Measurements from ENCODE around the gene ZSCAN31. TPM values are rescaled to one million over a fixed set of nuclear protein-coding genes. Genes with fewer than 3 reads are reported as not detected.
A peak's percentile ranks its signal among the peaks of the same experiment; 100 is the strongest.

Gene ZSCAN31
- total and polyA plus RNA-seq, 4 donors, result 4.4 to 10.9 (median 7.9) TPM

DNA sequence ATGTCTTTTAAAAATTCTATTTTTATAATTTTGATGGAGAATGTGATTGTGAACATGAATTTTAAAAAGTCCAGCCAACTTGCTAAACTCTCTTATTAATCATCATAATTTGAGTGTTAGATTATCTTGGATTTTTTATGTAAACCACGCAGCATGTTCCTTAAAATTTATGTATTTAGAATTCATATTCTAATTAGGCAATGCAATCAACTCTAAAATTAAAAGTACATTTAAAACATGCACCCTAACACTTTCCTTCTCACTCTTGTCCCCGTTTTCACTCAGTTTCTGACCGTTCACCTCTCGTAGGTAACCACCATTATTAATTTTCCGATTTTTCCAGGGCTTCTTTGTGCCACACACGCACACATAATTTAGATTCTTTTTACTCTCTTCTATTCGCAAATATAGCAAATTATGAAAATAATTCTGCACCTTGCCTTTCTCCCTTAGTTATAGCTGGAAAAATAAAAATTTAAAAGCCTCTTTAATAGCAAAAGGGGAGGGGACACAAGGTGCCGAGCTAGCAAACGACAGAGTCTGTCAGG lies 13.5 kb upstream of the ZSCAN31 start:
- 2% methylated on average over 9 of the region's 9 CpGs for WGBS, 2 donors

DNA sequence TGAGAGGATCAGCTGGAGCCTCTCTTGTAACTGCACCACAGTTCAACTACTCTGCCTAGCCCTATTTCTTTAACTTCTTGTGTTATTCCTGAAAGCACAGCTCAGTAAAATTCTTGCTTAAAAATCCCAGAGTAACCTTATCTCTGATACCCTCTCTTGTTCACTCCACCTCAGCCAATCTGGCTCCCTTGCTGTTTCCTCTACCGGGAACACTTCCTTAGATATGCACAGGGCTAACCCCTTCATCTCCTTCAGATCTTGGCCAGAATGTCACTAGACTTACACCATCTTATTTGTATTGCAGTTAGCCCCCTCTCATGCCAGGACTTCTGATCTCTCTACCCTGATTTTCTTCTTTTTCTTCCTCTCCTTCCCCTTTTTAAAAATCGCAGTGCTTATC lies 11.2 kb upstream of the ZSCAN31 start:
- ATAC-seq (ENCODE audit: low FRiP score), result no peak
- H3K9me3 ChIP-seq (ENCODE audit: control insufficient read depth, low read length), result no peaks in the 10 kb centered on the region
- no peaks in the 10 kb centered on the region for H3K36me3 ChIP-seq (ENCODE audit: control insufficient read depth in 1 of 2, insufficient read depth in 2 of 2, low read length in 1 of 2)
- intact Hi-C loops (cut with DNase I), result loop anchor here in 1 of 2 donors (10.0 kb wide), 1 partner anchor 62 kb away; the partner anchor contains the start of gene PGBD1
- no peak for DNase-seq
- no peaks in the 10 kb centered on the region for H3K27me3 ChIP-seq (ENCODE audit: control insufficient read depth in 1 of 2, insufficient read depth in 2 of 2, low read length in 1 of 2)
- WGBS, 2 donors, result 19 to 23% methylated on average over 2 of the region's 2 CpGs
- no peak overlapping the region for H3K4me3 ChIP-seq (ENCODE audit: low read length in 2 of 2)
- no peak overlapping the region for H3K27ac ChIP-seq (ENCODE audit: low read depth in 1 of 2, low read length in 2 of 2)
- no peaks in the 10 kb centered on the region for H3K4me1 ChIP-seq (ENCODE audit: control insufficient read depth in 1 of 2, insufficient read depth in 2 of 2, low read length in 2 of 2)

More for the DNA sequence above, 13.5 kb upstream of the ZSCAN31 start:
- intact Hi-C loops (cut with DNase I), result loop anchor here in 1 of 2 donors (10.0 kb wide), 1 partner anchor 65 kb away; the partner anchor contains the start of gene PGBD1
- Histone ChIP-seq H3K4me3 (ENCODE audit: low read length in 2 of 2) (peak overlapping the region; percentile 55 to 83), H3K36me3 (ENCODE audit: control insufficient read depth in 1 of 2, insufficient read depth in 2 of 2, low read length in 1 of 2) (no peaks in the 10 kb centered on the region), H3K9me3 (ENCODE audit: control insufficient read depth, low read length) (no peaks in the 10 kb centered on the region), H3K4me1 (ENCODE audit: control insufficient read depth in 1 of 2, insufficient read depth in 2 of 2, low read length in 2 of 2) (no peaks in the 10 kb centered on the region), H3K27ac (ENCODE audit: low read depth in 1 of 2, low read length in 2 of 2) (no peak overlapping the region), H3K27me3 (ENCODE audit: control insufficient read depth in 1 of 2, insufficient read depth in 2 of 2, low read length in 1 of 2) (no peaks in the 10 kb centered on the region)
- ATAC-seq (ENCODE audit: low FRiP score) (no peak), DNase-seq (no peak)

DNA sequence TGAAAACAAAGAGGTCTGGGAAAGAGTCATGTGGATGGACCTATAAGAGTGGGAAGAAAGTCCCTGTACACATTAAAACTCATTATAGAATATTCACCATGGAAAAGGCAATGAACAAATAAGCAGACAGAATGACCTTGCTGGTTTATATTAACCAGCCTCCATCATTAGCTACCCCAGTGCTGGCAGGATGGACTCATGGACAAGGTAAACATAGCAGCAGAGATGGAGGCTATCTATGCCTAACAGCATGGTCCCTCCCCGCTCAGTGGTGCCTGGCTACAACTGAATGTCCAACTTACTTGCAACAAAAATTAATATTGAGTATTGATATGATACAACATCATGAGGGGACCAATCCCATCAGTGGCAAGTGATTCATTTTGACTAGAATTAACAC lies 9.3 kb upstream of the ZSCAN31 start:
- DNase-seq (no peak), ATAC-seq (ENCODE audit: low FRiP score) (no peak)
- H3K27ac ChIP-seq (ENCODE audit: low read depth in 1 of 2, low read length in 2 of 2), result no peak overlapping the region
- no peaks in the 10 kb centered on the region for H3K4me1 ChIP-seq (ENCODE audit: control insufficient read depth in 1 of 2, insufficient read depth in 2 of 2, low read length in 2 of 2)
- no peaks in the 10 kb centered on the region for H3K36me3 ChIP-seq (ENCODE audit: control insufficient read depth in 1 of 2, insufficient read depth in 2 of 2, low read length in 1 of 2)
- H3K4me3 ChIP-seq (ENCODE audit: low read length in 2 of 2), result no peak overlapping the region
- H3K9me3 ChIP-seq (ENCODE audit: control insufficient read depth, low read length), result no peaks in the 10 kb centered on the region
- WGBS, 2 donors, result 89 to 93% methylated on average over 1 of the region's 1 CpG
- intact Hi-C loops (cut with DNase I), result loop anchor here in 1 of 2 donors (10.0 kb wide), 1 partner anchor 60 kb away; the partner anchor contains the start of gene PGBD1
- no peaks in the 10 kb centered on the region for H3K27me3 ChIP-seq (ENCODE audit: control insufficient read depth in 1 of 2, insufficient read depth in 2 of 2, low read length in 1 of 2)

DNA sequence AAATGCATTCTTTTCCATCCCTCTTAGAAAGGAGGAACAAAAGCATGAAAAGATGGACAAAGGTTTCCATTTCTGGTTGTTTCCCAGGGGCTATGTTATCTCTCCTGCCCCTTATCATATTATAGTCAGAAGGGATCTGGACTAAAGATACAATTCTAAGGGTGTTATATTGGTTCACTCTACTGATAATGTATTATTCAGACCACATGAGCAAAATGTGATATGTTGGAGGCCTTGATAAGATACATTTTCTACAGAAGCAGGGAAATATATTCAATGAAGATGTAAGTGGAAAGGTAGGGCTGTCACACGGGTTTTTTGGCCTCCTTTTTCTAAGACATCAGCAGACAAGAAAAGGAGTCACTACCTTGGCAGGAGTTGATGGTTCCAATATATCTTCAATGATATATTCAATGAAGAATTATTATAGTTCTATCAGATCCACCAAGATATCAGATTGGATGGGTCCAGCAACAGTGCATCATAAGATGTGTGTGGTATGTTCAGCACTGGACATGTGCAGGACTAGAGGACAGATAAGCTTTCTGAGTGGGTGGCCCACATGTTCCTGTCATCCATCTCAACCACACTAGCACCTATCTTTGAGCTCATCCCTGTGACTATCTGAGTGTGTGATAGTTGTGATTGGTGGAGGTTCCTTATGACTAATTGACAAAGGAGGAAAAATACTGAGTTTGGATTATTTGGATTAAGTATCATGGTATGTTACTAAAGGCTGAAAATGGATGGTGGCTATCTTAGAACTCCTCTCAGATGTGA lies 8.1 kb upstream of the ZSCAN31 start:
- H3K36me3 ChIP-seq (ENCODE audit: control insufficient read depth in 1 of 2, insufficient read depth in 2 of 2, low read length in 1 of 2), result no peaks in the 10 kb centered on the region
- H3K27me3 ChIP-seq (ENCODE audit: control insufficient read depth in 1 of 2, insufficient read depth in 2 of 2, low read length in 1 of 2), result no peaks in the 10 kb centered on the region
- DNase-seq (no peak), ATAC-seq (ENCODE audit: low FRiP score) (no peak)
- no peaks in the 10 kb centered on the region for H3K4me1 ChIP-seq (ENCODE audit: control insufficient read depth in 1 of 2, insufficient read depth in 2 of 2, low read length in 2 of 2)
- H3K4me3 ChIP-seq (ENCODE audit: low read length in 2 of 2), result no peak overlapping the region
- no peak overlapping the region for H3K27ac ChIP-seq (ENCODE audit: low read depth in 1 of 2, low read length in 2 of 2)
- H3K9me3 ChIP-seq (ENCODE audit: control insufficient read depth, low read length), result no peaks in the 10 kb centered on the region
- intact Hi-C loops (cut with DNase I), result loop anchor here in 1 of 2 donors (10.0 kb wide), 1 partner anchor 59 kb away; the partner anchor contains the start of gene PGBD1
- 53 to 60% methylated on average over 1 of the region's 1 CpG for WGBS, 2 donors

DNA sequence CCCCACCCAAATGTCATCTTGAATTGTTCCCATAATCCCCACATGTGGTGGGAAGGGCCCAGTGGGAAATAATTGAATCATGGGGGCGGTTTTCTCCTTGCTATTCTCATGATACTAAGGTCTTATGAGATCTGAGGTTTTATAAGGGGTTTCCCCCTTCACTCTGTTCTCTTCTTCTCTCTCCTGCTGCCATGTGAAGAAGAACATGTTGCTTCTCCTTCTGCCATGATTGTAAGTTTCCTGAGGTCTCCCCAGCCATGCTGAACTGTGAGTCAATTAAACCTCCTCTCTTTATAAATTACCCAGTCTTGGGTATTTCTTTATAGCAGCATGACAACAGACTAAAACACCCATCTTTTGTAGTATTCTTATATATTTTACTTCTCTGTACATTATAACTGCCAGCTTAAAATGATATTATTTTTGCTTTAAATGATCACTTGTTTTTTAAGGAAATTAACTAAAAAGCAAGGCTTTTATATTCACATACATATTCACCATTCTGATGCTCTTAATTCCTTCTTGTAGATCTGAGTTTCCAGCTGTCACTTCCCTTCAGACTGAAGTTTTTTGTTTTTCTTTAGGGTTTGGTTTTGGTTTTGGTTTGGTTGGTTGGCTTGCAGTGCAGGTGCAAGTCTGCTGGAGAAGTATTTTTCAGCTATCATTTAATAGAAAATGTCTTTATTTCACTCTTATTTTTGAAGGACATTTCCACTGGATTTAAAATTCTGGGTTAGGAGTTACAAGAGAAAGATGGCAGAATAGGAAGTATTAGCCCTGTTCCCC lies 4.6 kb upstream of the ZSCAN31 start:
- Histone ChIP-seq H3K4me1 (ENCODE audit: control insufficient read depth in 1 of 2, insufficient read depth in 2 of 2, low read length in 2 of 2) (no peaks in the 10 kb centered on the region), H3K36me3 (ENCODE audit: control insufficient read depth in 1 of 2, insufficient read depth in 2 of 2, low read length in 1 of 2) (no peaks in the 10 kb centered on the region), H3K27me3 (ENCODE audit: control insufficient read depth in 1 of 2, insufficient read depth in 2 of 2, low read length in 1 of 2) (no peaks in the 10 kb centered on the region), H3K27ac (ENCODE audit: low read depth in 1 of 2, low read length in 2 of 2) (no peak overlapping the region), H3K9me3 (ENCODE audit: control insufficient read depth, low read length) (no peaks in the 10 kb centered on the region), H3K4me3 (ENCODE audit: low read length in 2 of 2) (no peak overlapping the region)
- 73 to 88% methylated on average over 1 of the region's 1 CpG for WGBS, 2 donors
- DNase-seq, result no peak
- ATAC-seq (ENCODE audit: low FRiP score), result no peak
- intact Hi-C loops (cut with DNase I), result loop anchor here in 1 of 2 donors (10.0 kb wide), 1 partner anchor 56 kb away; the partner anchor contains the start of gene PGBD1

DNA sequence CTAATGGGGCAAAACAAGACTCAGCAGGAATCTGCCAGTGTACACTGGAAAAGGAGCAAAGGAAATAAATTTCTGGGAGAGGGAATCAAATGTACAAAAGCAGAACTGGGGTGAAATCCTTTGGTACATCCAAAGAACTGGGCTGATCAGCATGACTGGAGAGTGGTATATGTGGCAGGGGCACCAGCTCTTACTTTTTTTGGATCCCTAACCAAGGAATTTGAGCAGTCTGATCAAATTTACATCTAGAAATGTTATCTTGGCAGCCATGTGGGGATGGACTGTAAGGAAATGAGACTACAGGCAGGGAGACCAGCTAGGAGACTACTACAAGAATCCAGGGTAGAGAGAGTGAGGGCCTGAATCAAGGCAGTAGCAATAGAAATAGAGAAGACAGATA lies 1.2 kb upstream of the ZSCAN31 start:
- Histone ChIP-seq H3K9me3 (ENCODE audit: control insufficient read depth, low read length) (no peaks in the 10 kb centered on the region), H3K36me3 (ENCODE audit: control insufficient read depth in 1 of 2, insufficient read depth in 2 of 2, low read length in 1 of 2) (no peaks in the 10 kb centered on the region), H3K27me3 (ENCODE audit: control insufficient read depth in 1 of 2, insufficient read depth in 2 of 2, low read length in 1 of 2) (no peaks in the 10 kb centered on the region), H3K4me1 (ENCODE audit: control insufficient read depth in 1 of 2, insufficient read depth in 2 of 2, low read length in 2 of 2) (no peaks in the 10 kb centered on the region), H3K27ac (ENCODE audit: low read depth in 1 of 2, low read length in 2 of 2) (peak overlapping the region; percentile 19 to 92), H3K4me3 (ENCODE audit: low read length in 2 of 2) (peak overlapping the region; percentile 82 to 84)
- DNase-seq, result no peak
- intact Hi-C loops (cut with DNase I), result loop anchor here (5.0 kb wide), 3 partner anchors 70 to 1205 kb away; partner anchors contain the start of gene ZSCAN26 (in 1 of the 2)
- ATAC-seq (ENCODE audit: low FRiP score), result no peak

DNA sequence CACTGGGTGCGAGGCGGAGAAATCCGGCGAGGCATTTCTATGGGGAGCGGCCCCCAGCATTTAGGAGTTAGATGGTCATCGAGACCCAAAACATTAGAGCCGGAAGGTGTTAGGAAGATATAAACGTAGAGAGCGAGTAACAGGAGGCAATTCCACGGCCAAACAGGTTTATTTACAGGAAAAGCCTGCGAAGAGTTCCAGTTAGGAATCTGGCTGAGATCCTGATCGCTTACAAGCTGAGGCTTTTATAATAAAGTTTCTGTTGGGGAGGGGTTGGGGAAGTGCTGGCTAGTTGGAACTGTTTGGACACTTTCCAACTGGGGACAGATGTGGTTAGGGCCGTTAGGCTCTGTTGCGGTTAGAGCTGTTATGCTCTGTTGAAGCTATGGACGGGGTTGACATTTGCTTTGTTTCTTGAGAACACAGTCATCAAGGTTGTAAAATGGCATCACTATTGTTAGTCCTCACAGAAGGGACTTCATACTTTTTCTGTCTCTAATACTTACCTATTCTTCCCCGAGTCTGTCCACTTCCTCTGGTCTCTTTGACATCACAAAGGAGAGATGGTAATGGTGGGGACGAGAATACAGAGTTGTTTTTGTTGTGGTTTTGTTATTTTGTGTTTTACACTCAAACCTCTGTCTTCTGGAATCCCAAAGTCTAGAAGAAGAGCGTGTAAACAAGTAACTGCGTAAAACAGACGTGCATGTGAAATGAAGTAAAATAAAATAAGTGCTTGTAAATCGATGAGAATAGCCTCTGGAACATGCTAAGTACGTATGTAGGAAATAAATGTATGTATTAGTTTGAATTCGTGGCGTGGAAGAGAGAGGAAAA lies 554 bp upstream of the ZSCAN31 start:
- Histone ChIP-seq H3K36me3 (ENCODE audit: control insufficient read depth in 1 of 2, insufficient read depth in 2 of 2, low read length in 1 of 2) (no peaks in the 10 kb centered on the region), H3K4me1 (ENCODE audit: control insufficient read depth in 1 of 2, insufficient read depth in 2 of 2, low read length in 2 of 2) (no peaks in the 10 kb centered on the region), H3K27ac (ENCODE audit: low read depth in 1 of 2, low read length in 2 of 2) (peak overlapping the region; percentile 92 to 95), H3K4me3 (ENCODE audit: low read length in 2 of 2) (peak overlapping the region; percentile 82 to 84), H3K9me3 (ENCODE audit: control insufficient read depth, low read length) (no peaks in the 10 kb centered on the region), H3K27me3 (ENCODE audit: control insufficient read depth in 1 of 2, insufficient read depth in 2 of 2, low read length in 1 of 2) (no peaks in the 10 kb centered on the region)
- no peak for DNase-seq
- WGBS, 2 donors, result 9 to 10% methylated on average over 24 of the region's 24 CpGs
- ATAC-seq (ENCODE audit: low FRiP score), result peak; percentile 43
- intact Hi-C loops (cut with DNase I), result loop anchor here (5.0 kb wide), 3 partner anchors 69 to 1204 kb away; partner anchors contain the start of gene ZSCAN26 (in 1 of the 2)

Data from aorta (tissue), 5 donors.